ENCODE data around the gene LRFN4.
A peak's percentile ranks its signal among the peaks of the same experiment; 100 is the strongest.

- TF ChIP-seq CTCF (IDR thresholded peaks at IDR 0.05) (0 out of 2 replicates have a peak, but pooled peaks have one; percentile 1), ZFX (IDR thresholded peaks at IDR 0.05; ENCODE audit: borderline replicate concordance) (no peak)
Measured at GRCh38 chr11:66885469-66885868, 28.6 kb downstream of the LRFN4 start.
